Activated CD4-positive, alpha-beta T cell treated with anti-CD3 and anti-CD28 coated beads, Interleukin-2, amount 10 ng/mL, durations not matched to agents 7 days and 5 days (primary cell): ENCODE measurements around the gene SERTAD3. TPM values are rescaled to one million over a fixed set of nuclear protein-coding genes. Genes with fewer than 3 reads are reported as not detected.
"Not testable (repeated sequence)": the region's sequence is repeated elsewhere in the genome, so short reads cannot be mapped to it uniquely, and the experiment has no call there.

Source experiments
- CTCF ChIA-PET: fragments of 350-600 bp; sonication (Branson Sonifier 250); formaldehyde crosslinking; loops from one replicate; lab custom pipeline; 2021; ENCODE audit warnings: antibody characterized with exemption; lab: Charles Lee
- POLR2A ChIA-PET: fragments of 350-600 bp; sonication (Branson Sonifier 250); formaldehyde crosslinking; loops from one replicate; lab custom pipeline; 2021; ENCODE audit warnings: antibody characterized with exemption; lab: Charles Lee
- DNase-seq: peaks from one replicate; pipeline ENCODE4 v3.0.0-alpha.2; 2020
- H3K27ac Mint-ChIP-seq: one replicate; pipeline ENCODE4 v1.8.0; 2021; ENCODE audit warnings: mild to moderate bottlenecking, moderate library complexity, mixed read lengths
- H3K27me3 Mint-ChIP-seq: one replicate; pipeline ENCODE4 v1.8.0; 2021; ENCODE audit warnings: mixed read lengths
- H3K36me3 Mint-ChIP-seq: one replicate; pipeline ENCODE4 v1.8.0; 2021; ENCODE audit warnings: low read depth, mixed read lengths
- H3K4me1 Mint-ChIP-seq: one replicate; pipeline ENCODE4 v1.8.0; 2021; ENCODE audit warnings: mixed read lengths
- H3K4me3 Mint-ChIP-seq: one replicate; pipeline ENCODE4 v1.8.0; 2021; ENCODE audit warnings: mild to moderate bottlenecking, moderate library complexity, mixed read lengths
- H3K9me3 Mint-ChIP-seq: one replicate; pipeline ENCODE4 v1.8.0; 2021; ENCODE audit warnings: mixed read lengths
- total RNA-seq, 2 experiments: library from RNA; stranded (reverse); gene quantifications; one replicate each; pipeline ENCODE4 v1.2.3, GENCODE V29; 2021

SERTAD3 gene
- total RNA-seq, 2 experiments from 2014 or later = 10.6 to 10.9 TPM

DNA sequence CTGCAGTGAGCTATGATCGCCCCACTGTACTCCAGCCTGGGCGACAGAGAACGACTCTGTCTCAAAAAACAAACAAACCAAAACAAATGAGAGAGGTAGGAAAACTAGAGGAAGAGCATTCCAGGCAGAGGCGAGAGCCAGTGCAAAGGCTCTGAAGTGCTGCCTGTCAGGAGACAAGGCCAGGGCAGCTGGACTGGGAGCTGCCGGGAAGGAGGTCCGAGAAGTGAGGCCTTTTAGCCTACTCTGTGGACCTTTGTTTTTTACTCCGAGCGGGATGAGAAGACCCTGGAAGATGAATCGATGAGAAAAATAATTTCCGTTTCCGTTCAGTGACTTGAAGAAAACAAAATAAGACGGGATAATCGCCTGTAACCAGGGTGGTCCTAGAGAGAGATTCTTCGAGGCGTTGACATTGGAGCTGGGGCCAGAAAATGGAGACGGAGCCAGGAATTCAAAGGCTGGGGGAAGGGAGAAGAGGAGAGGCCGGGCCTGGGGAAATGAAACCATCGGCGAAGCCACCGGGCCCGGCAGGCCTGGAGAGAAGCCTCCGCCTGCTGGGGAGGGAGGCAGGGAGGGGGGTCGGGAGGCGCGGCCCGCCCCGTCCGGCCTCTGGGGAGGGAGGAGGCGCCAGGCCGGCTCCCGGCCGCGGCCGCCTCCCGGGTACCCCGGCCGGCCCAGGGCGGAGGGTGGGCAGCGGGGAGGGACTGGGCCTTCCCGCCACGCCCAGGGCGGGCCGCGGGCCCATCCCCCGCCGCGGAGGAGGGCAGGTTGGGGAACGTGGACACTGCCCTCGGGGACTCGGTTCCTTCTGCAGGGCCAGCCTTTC lies 10.5 kb downstream of the SERTAD3 start:
- Mint-ChIP-seq H3K27me3 (no peaks in the 10 kb centered on the region), H3K36me3 (no peaks in the 10 kb centered on the region), H3K9me3 (no peaks in the 10 kb centered on the region), H3K4me1 (peaks cover 14% of the 10 kb centered on the region), H3K27ac (peak overlapping the region; percentile 99), H3K4me3 (peak overlapping the region; percentile 81)
- DNase-seq = peak; percentile 66
- ChIA-PET POLR2A (no interaction called here), CTCF (interaction anchor here (0.8 to 1.9 kb wide), 5 partner anchors 8 to 31 kb away, joined by 3 to 11 read pairs (median 3); no protein-coding TSS in a partner anchor)

DNA sequence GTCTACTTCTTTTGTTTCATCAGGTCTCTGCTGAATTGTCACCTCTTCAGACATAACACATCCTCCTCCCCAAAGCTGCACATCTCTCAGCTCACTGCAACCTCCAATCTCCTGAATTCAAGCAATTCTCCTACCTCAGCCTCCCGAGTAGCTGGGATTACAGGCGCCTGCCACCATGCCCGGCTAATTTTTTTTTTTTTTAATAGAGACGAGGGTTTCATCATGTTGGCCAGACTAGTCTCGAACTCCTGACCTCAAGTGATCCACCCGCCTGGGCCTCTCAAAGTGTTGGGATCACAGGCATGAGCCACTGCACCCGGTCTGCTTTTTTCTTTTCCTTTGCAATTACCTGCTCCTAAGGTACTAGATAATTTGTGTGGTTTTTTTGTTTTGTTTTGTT lies 11.4 kb downstream of the SERTAD3 start:
- DNase-seq, H3K27me3 Mint-ChIP-seq, POLR2A ChIA-PET, H3K36me3 Mint-ChIP-seq, H3K9me3 Mint-ChIP-seq: not testable (repeated sequence)
- peaks cover 14% of the 10 kb centered on the region for H3K4me1 Mint-ChIP-seq
- CTCF ChIA-PET = interaction anchor here (0.6 to 1.9 kb wide), 4 partner anchors 8 to 893 kb away, joined by 3 to 11 read pairs (median 3); no protein-coding TSS in a partner anchor
- H3K4me3 Mint-ChIP-seq = peak overlapping the region; percentile 81
- peak overlapping the region; percentile 99 for H3K27ac Mint-ChIP-seq

GRCh38 chr19:40431698-40432097 lies 12.4 kb downstream of the SERTAD3 start:
- POLR2A ChIA-PET = no interaction called here
- no peaks in the 10 kb centered on the region for H3K27me3 Mint-ChIP-seq

GRCh38 chr19:40430242-40430641 lies 13.9 kb downstream of the SERTAD3 start:
- H3K27me3 Mint-ChIP-seq, POLR2A ChIA-PET, H3K4me3 Mint-ChIP-seq, H3K27ac Mint-ChIP-seq, DNase-seq, H3K36me3 Mint-ChIP-seq, H3K9me3 Mint-ChIP-seq: not testable (repeated sequence)
- CTCF ChIA-PET = interaction anchor here (0.6 to 2.0 kb wide), 3 partner anchors 10 to 1448 kb away, joined by 4 to 6 read pairs (median 5); partner anchors contain the start of gene BLVRB
- peaks cover 22% of the 10 kb centered on the region for H3K4me1 Mint-ChIP-seq

More at GRCh38 chr19:40431698-40432097, 12.4 kb downstream of the SERTAD3 start:
- DNase-seq = no peak
- H3K4me3 Mint-ChIP-seq = no peak overlapping the region
- peaks cover 17% of the 10 kb centered on the region for H3K4me1 Mint-ChIP-seq
- no peak overlapping the region for H3K27ac Mint-ChIP-seq
- no peaks in the 10 kb centered on the region for H3K36me3 Mint-ChIP-seq
- no peaks in the 10 kb centered on the region for H3K9me3 Mint-ChIP-seq
- CTCF ChIA-PET = interaction anchor here (0.6 to 2.0 kb wide), 2 partner anchors 34 to 1444 kb away, joined by 5 to 6 read pairs; partner anchors contain the start of gene BLVRB

DNA sequence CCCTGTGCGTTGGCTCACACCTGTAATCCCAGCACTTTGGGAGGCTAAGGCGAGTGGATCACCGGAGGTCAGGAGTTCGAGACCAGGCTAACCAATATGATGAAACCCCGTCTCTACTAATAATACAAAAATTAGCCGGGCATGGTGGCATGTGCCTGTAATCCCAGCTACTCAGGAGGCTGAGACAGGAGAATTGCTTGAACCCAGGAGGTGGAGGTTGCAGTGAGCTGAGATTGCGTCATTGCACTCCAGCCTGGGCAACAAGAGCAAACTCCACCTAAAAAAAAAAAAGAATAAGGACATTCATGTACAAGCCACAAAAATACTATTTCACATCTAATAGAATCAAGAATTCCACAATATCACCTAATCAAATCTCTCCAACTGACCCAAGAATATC lies 15.9 kb downstream of the SERTAD3 start:
- H3K27ac Mint-ChIP-seq, H3K27me3 Mint-ChIP-seq, H3K4me3 Mint-ChIP-seq, H3K36me3 Mint-ChIP-seq, DNase-seq, POLR2A ChIA-PET, H3K9me3 Mint-ChIP-seq: not testable (repeated sequence)
- CTCF ChIA-PET = interaction anchor here (3.0 kb wide), 1 partner anchor 13 kb away, joined by 10 read pairs; no protein-coding TSS in a partner anchor
- H3K4me1 Mint-ChIP-seq = peaks cover 23% of the 10 kb centered on the region

DNA sequence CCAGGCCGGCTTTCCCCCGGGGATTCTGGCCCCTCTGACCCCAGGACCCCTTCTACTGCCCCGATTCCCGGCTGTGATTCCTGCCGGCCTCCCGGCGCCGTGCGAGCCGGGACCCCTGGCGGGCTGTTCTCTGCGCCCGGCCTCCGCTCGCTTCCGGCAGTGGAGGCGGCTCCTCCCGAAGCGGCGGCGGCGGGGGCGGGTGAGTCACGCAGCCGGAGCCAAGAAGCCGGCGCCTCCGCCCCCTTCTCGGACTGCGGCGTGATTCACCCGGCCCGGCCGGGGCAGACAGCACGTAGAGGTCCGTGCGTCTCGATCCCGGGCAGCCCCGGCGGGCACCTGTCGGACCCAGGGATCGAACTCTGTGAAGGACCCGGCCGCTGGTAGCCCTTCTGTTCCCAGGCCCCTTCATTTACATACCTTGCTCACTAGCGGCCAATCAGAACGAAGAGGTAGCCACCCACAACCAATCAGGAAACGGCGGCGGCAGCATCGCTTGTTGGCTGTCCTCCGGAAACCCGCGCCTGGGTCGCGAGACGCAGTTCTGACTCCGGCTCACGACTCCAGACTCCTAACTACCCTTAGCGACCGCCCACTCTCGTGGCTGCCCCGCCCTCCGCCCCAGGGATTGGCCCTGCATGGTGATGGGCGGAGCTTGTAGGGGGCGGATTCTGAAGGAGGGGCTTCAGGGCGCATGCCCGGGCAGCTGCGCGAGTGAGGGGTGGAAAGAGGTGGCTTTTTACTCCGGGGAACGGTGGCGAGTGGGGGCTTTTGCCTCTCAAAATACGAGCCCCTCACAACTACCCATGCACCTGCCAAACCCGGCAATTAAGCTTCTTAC lies 18.5 kb downstream of the SERTAD3 start, which contains the start of gene SERTAD1:
TSS of gene SERTAD1 (minus strand) at position 543 of the 838 bp plus-strand sequence. CDS start 2,446 bp downstream, outside the sequence.
- peaks cover 33% of the 10 kb centered on the region for H3K4me1 Mint-ChIP-seq
- peak; percentile 100 for DNase-seq
- no peaks in the 10 kb centered on the region for H3K9me3 Mint-ChIP-seq
- H3K4me3 Mint-ChIP-seq = peak within 1 kb of the TSS; percentile 99
- H3K27me3 Mint-ChIP-seq = no peaks in the 10 kb centered on the region
- CTCF ChIA-PET = interaction anchor here (0.5 to 3.0 kb wide), 8 partner anchors 8 to 394 kb away, joined by 3 to 20 read pairs (median 4); partner anchors contain the start of gene SERTAD3
- POLR2A ChIA-PET = no interaction called here
- H3K27ac Mint-ChIP-seq = peak within 1 kb of the TSS; percentile 98
- H3K36me3 Mint-ChIP-seq = peaks cover 10% of the 10 kb centered on the region

- peak overlapping the region; percentile 99 for H3K4me3 Mint-ChIP-seq
- no peak for DNase-seq
- H3K27ac Mint-ChIP-seq = peak overlapping the region; percentile 98
- ChIA-PET CTCF (interaction anchor here (0.7 to 1.2 kb wide), 3 partner anchors 8 to 176 kb away, joined by 3 to 7 read pairs (median 3); partner anchors contain the start of gene LTBP4), POLR2A (no interaction called here)
- H3K27me3 Mint-ChIP-seq = no peaks in the 10 kb centered on the region
- peaks cover 37% of the 10 kb centered on the region for H3K4me1 Mint-ChIP-seq
- no peaks in the 10 kb centered on the region for H3K9me3 Mint-ChIP-seq
- H3K36me3 Mint-ChIP-seq = peaks cover 10% of the 10 kb centered on the region
Measured at GRCh38 chr19:40424637-40425449, 19.3 kb downstream of the SERTAD3 start.

DNA sequence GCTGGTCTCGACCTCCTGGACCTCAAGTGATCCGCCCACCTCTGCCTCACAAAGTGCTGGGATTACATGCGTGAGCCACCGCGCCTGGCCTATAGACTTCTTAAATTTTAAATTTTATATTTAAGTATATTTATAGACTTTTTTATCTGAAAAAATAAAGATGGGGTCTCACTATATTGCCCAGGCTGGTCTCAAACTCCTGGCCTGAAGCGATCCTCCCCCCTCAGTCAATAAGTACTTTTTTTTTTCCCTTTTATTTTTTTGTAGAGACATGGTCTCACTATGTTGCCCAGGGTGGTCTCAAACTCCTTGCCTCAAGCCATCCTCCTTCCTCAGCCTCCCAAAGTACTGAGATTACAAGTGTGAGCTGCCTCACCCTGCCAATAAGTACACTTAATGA lies 20.2 kb downstream of the SERTAD3 start:
- H3K4me1 Mint-ChIP-seq = peaks cover 40% of the 10 kb centered on the region
- H3K4me3 Mint-ChIP-seq = peak overlapping the region; percentile 19
- no peak for DNase-seq
- H3K9me3 Mint-ChIP-seq = no peaks in the 10 kb centered on the region
- POLR2A ChIA-PET = no interaction called here
- H3K36me3 Mint-ChIP-seq = peaks cover 10% of the 10 kb centered on the region
- no peaks in the 10 kb centered on the region for H3K27me3 Mint-ChIP-seq
- H3K27ac Mint-ChIP-seq = peak overlapping the region; percentile 46
- CTCF ChIA-PET = interaction anchor here (0.8 to 1.2 kb wide), 2 partner anchors 8 to 9 kb away, joined by 3 to 7 read pairs; no protein-coding TSS in a partner anchor

- CTCF ChIA-PET = no interaction called here
- Mint-ChIP-seq H3K27me3 (no peaks in the 10 kb centered on the region), H3K4me3 (no peak overlapping the region), H3K36me3 (peaks cover 10% of the 10 kb centered on the region), H3K9me3 (no peaks in the 10 kb centered on the region), H3K4me1 (peaks cover 45% of the 10 kb centered on the region), H3K27ac (peak overlapping the region; percentile 97)
- DNase-seq = no peak
- POLR2A ChIA-PET = no interaction called here
Measured at GRCh38 chr19:40422748-40423566, 21.2 kb downstream of the SERTAD3 start.

GRCh38 chr19:40421993-40422747 lies 22.0 kb downstream of the SERTAD3 start:
- DNase-seq = no peak
- H3K27ac Mint-ChIP-seq = peak overlapping the region; percentile 97
- H3K4me3 Mint-ChIP-seq = peak overlapping the region; percentile 80
- ChIA-PET POLR2A (no interaction called here), CTCF (interaction anchor here (2.4 to 3.2 kb wide), 2 partner anchors 21 to 43 kb away, joined by 14 read pairs; partner anchors contain the start of gene BLVRB)
- H3K36me3 Mint-ChIP-seq = peaks cover 10% of the 10 kb centered on the region
- no peaks in the 10 kb centered on the region for H3K9me3 Mint-ChIP-seq
- no peaks in the 10 kb centered on the region for H3K27me3 Mint-ChIP-seq
- peaks cover 51% of the 10 kb centered on the region for H3K4me1 Mint-ChIP-seq
